Central memory CD8-positive, alpha-beta T cell (primary cell): Measurements from ENCODE around the gene ARMH3.
A peak's percentile ranks its signal among the peaks of the same experiment; 100 is the strongest.

Experiments
- ATAC-seq: fragments of 150-1000 bp; cut with Tn5 transposase; replicated peaks from 2 replicates; pipeline ENCODE4 v1.10.0; 2022; ENCODE audit warnings: mild to moderate bottlenecking, moderate FRiP score, moderate number of reproducible peaks; ENCODE audit not compliant: poor library complexity, severe bottlenecking; ENCODE audit errors: extremely low read depth
- DNase-seq, 2 donors: peaks; one replicate each; pipeline ENCODE4 v3.0.0; 2021; ENCODE audit warnings: low spot score in 2 of 2
- H3K27ac Mint-ChIP-seq: one replicate; pipeline ENCODE4 v1.8.0; 2022; ENCODE audit warnings: low read depth, mild to moderate bottlenecking, moderate library complexity, mixed read lengths
- H3K27me3 Mint-ChIP-seq: one replicate; pipeline ENCODE4 v1.8.0; 2022; ENCODE audit warnings: mixed read lengths
- H3K36me3 Mint-ChIP-seq: one replicate; pipeline ENCODE4 v1.8.0; 2022; ENCODE audit warnings: mild to moderate bottlenecking, moderate library complexity, mixed read lengths; ENCODE audit not compliant: insufficient read depth
- H3K4me1 Mint-ChIP-seq: one replicate; pipeline ENCODE4 v1.8.0; 2022; ENCODE audit warnings: mixed read lengths
- H3K4me3 Mint-ChIP-seq: one replicate; pipeline ENCODE4 v1.8.0; 2022; ENCODE audit warnings: mild to moderate bottlenecking, moderate library complexity, mixed read lengths
- H3K9me3 Mint-ChIP-seq: one replicate; pipeline ENCODE4 v1.8.0; 2022; ENCODE audit warnings: mixed read lengths

The ARMH3 gene

DNA sequence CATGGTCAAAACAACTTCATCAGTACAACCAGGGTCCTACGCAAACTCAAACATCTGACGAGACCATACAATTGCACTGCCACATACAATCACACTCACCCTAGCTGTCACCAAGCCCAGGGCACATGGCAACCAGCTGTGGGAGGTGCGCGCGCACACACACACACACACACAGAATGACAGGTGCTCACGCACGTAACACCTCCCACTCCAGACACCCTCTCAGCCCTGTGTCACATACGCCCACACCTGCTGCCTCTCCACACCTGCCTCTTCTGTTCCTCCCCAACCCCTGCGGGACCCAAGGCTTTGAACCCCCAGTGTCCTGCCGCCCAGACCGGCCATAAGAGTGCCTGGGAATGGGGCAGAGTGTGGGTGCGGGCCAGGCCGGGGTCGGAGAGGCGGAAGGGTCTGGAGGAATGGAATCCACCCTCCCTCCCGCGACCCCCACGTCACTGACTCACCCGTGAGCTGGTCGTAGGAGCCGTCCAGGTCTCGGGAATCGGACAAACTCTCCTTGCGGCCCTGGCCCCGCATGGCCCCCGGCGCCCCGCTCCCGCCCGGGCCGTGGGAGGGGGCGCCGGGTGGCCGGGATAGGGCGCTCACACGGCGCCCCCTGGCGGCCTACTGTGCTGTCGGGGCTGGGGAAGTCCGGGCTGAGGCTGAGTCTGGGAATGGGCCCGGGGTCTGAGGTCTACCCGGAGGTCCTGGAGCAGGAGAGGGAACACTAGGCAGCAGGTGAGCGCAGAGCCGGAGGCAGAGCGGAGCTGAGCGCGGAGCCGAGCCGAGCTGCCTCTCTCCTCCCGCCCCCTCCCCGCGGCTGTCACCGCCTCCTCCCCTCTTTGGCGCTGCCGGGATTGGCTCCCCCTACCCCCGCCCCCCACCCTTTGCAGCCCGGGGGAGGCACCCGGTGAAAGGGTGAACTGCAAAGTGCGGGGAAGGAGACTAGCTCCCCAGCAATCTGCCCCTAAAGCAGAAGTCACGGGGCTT lies 212.6 kb downstream of the ARMH3 start, which contains the start of gene KCNIP2:
TSS of gene KCNIP2 (minus strand) at position 769 of the 990 bp plus-strand sequence. CDS start at position 537, 232 bp downstream.
- H3K4me1 Mint-ChIP-seq = peaks cover 46% of the 10 kb centered on the region
- no peaks in the 10 kb centered on the region for H3K9me3 Mint-ChIP-seq
- ATAC-seq (peak; percentile 63), DNase-seq (peak; percentile 35 to 38)
- H3K27me3 Mint-ChIP-seq = no peaks in the 10 kb centered on the region
- peaks cover 12% of the 10 kb centered on the region for H3K36me3 Mint-ChIP-seq
- H3K4me3 Mint-ChIP-seq = peak within 1 kb of the TSS; percentile 62
- peak within 1 kb of the TSS; percentile 11 for H3K27ac Mint-ChIP-seq

GRCh38 chr10:101841826-101842225 lies 214.1 kb downstream of the ARMH3 start:
- Mint-ChIP-seq H3K4me1 (peaks cover 46% of the 10 kb centered on the region), H3K9me3 (no peaks in the 10 kb centered on the region), H3K27me3 (no peaks in the 10 kb centered on the region), H3K27ac (no peak overlapping the region), H3K4me3 (no peak overlapping the region), H3K36me3 (peaks cover 5% of the 10 kb centered on the region)
- DNase-seq = no peak
- ATAC-seq = no peak

DNA sequence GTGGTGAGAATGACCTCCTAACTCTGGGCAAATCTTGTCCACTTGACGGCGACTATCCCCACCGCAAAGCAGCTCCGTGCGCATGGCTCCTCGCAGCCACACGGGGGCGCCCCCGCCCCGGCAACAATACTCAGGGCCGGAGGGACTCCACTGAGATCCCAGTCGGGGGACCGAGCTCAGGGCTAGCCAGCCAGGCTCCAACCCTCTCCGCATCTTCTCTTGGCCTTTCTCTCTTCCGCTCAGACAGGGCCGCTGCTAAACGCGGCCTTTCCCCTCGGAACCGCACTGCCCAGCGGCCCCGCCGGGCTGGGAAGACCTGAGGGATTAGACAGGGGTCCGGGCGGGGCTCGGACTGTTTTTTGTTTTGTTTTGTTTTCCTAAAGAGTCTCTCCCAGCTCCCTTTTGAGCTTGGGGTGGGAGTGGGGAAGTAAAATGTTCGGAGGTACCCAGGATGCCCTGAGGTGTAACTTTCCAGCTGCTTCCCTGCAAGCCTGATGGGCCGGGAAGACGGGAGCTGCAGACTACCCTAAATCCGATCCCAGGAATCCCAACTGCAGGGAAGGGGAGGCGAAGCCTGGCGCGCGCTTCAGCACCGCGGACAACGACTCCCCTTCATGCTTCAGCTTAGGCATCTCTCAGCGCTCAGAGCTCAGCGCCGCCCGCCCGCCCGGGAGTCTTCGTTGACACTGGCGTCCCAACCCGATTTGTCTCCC lies 215.1 kb downstream of the ARMH3 start:
- ATAC-seq = peak; percentile 50
- H3K27me3 Mint-ChIP-seq = no peaks in the 10 kb centered on the region
- DNase-seq = peak; percentile 52 to 66
- H3K27ac Mint-ChIP-seq = peak overlapping the region; percentile 73
- peaks cover 5% of the 10 kb centered on the region for H3K36me3 Mint-ChIP-seq
- H3K9me3 Mint-ChIP-seq = no peaks in the 10 kb centered on the region
- peaks cover 48% of the 10 kb centered on the region for H3K4me1 Mint-ChIP-seq
- H3K4me3 Mint-ChIP-seq = peak overlapping the region; percentile 87

- no peaks in the 10 kb centered on the region for H3K27me3 Mint-ChIP-seq
- peaks cover 5% of the 10 kb centered on the region for H3K36me3 Mint-ChIP-seq
- ATAC-seq = peak; percentile 14
Observed at GRCh38 chr10:101840102-101840684, 215.8 kb downstream of the ARMH3 start.

DNA sequence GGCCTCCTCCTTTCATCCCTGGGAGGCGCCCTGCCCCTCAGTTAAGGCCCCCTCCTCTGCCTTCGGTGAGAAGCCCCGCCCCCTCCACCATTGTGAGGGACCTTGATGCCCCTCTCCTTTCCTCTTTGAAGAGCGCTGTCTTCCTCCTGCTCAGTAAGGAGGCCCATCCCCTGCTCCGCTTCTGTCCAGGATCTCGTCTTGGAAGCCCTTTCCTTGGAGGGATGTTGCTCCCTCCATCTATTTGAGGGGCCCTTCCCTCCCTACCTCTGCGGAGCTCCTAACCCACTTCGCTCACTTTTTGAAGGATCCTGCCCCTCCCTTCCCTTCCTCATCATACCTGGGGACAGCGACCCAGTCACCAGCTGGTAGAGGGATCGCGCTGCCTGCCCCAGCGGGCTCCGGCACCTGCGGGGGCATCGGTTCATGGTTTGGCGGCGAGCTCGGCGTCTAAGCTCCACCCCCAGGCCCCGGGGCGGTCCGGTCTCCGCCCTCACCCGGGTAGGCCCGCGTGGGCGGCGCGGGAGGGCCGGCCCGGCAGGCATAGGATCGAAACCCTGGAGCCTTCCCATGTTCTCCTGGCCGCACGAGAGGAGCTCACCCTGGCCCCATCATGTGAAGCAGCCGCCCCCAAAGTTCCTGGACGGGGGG lies 216.4 kb downstream of the ARMH3 start:
- H3K4me3 Mint-ChIP-seq = peak overlapping the region; percentile 87
- peaks cover 59% of the 10 kb centered on the region for H3K4me1 Mint-ChIP-seq
- no peaks in the 10 kb centered on the region for H3K27me3 Mint-ChIP-seq
- no peaks in the 10 kb centered on the region for H3K9me3 Mint-ChIP-seq
- ATAC-seq = peak; percentile 41
- H3K36me3 Mint-ChIP-seq = peaks cover 6% of the 10 kb centered on the region
- DNase-seq = peak; percentile 34 to 49
- no peak overlapping the region for H3K27ac Mint-ChIP-seq

More at GRCh38 chr10:101840102-101840684, 215.8 kb downstream of the ARMH3 start:
- Mint-ChIP-seq H3K27ac (peak overlapping the region; percentile 73), H3K4me1 (peaks cover 52% of the 10 kb centered on the region), H3K4me3 (peak overlapping the region; percentile 87), H3K9me3 (no peaks in the 10 kb centered on the region)
- no peak for DNase-seq

- ATAC-seq = no peak
- Mint-ChIP-seq H3K27ac (no peak overlapping the region), H3K27me3 (no peaks in the 10 kb centered on the region), H3K4me3 (peak overlapping the region; percentile 87), H3K9me3 (no peaks in the 10 kb centered on the region), H3K36me3 (peaks cover 6% of the 10 kb centered on the region), H3K4me1 (peaks cover 57% of the 10 kb centered on the region)
- DNase-seq = no peak
Observed at GRCh38 chr10:101839002-101839401, 217.0 kb downstream of the ARMH3 start.

DNA sequence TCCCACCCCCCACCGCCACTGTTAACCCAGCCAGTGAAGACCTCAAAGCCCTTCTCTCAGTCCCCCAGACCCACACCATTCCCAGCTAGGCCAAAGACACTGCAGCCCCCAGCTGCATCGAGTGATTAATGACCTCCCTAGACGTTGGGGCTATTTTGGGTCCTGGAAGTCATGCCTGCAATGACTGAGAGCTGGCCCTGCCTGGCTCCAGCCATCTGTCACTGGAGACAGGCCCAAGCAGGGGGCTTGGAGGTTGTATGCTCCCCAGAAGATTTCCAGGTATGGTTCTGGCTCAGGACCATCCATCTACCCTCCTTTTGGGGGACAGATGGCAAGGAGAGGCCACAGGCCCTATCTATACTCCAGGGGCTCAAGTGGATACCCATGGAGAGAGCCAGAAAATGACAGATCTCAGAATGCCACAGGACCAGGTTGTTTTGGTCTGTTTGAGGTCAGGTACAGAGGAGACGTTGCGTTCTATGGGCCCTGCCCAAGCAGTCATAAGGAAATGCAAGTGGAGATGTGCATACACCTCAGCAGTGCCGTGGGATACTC lies 217.5 kb downstream of the ARMH3 start:
- H3K4me1 Mint-ChIP-seq = peaks cover 61% of the 10 kb centered on the region
- H3K9me3 Mint-ChIP-seq = no peaks in the 10 kb centered on the region
- H3K36me3 Mint-ChIP-seq = peaks cover 5% of the 10 kb centered on the region
- no peaks in the 10 kb centered on the region for H3K27me3 Mint-ChIP-seq
- no peak for ATAC-seq
- H3K27ac Mint-ChIP-seq = no peak overlapping the region
- no peak for DNase-seq
- peak overlapping the region; percentile 87 for H3K4me3 Mint-ChIP-seq

- Mint-ChIP-seq H3K27ac (no peak overlapping the region), H3K4me1 (peaks cover 63% of the 10 kb centered on the region), H3K4me3 (no peak overlapping the region), H3K9me3 (no peaks in the 10 kb centered on the region), H3K36me3 (peaks cover 1% of the 10 kb centered on the region), H3K27me3 (no peaks in the 10 kb centered on the region)
- no peak for DNase-seq
- no peak for ATAC-seq
Observed at GRCh38 chr10:101837748-101838147, 218.2 kb downstream of the ARMH3 start.

DNA sequence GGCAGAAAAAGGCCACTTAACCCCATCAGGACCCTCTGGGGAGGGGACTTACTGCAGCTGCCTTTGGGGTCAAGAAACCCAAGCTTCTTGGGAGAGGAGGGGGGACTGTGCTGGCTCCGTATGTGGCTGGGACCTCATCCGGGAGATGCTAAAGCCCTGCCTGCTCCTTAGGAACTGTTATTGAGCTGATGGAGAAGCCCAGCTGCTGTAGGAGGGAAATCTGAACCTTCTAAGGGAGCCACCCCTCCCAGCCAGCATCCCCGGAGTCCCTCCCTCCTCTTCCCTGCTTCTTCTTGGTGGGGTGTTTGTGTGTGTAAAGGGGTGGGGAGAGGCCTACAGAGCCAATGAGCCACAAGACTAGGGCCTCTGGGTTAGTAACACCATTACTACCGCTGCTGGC lies 220.6 kb downstream of the ARMH3 start:
- peaks cover 63% of the 10 kb centered on the region for H3K4me1 Mint-ChIP-seq
- H3K9me3 Mint-ChIP-seq = no peaks in the 10 kb centered on the region
- no peaks in the 10 kb centered on the region for H3K27me3 Mint-ChIP-seq
- no peak overlapping the region for H3K27ac Mint-ChIP-seq
- peaks cover 10% of the 10 kb centered on the region for H3K36me3 Mint-ChIP-seq
- ATAC-seq (no peak), DNase-seq (no peak)
- H3K4me3 Mint-ChIP-seq = no peak overlapping the region

DNA sequence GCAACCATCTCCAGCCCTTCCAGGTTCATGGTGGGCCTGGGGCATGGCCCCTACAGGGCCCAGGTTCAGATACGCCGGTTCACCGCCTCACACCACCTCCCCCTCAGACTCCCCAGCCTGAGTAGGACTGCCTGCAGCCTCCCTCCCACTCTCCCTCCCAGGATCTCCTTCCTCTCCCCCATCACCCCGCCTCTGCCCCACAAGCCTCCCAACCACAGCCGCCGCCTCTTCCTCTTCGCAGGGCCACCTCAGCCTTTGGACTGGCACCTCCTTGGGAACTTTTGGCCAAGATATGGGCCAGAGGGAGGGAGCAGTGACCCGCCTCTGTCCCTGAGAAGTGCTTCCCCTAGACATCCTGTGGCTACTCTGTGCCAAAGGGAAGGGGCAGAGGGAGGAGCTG lies 221.6 kb downstream of the ARMH3 start:
- Mint-ChIP-seq H3K4me3 (peak overlapping the region; percentile 0), H3K36me3 (peaks cover 13% of the 10 kb centered on the region), H3K4me1 (peaks cover 63% of the 10 kb centered on the region), H3K27ac (peak overlapping the region; percentile 64), H3K27me3 (no peaks in the 10 kb centered on the region), H3K9me3 (no peaks in the 10 kb centered on the region)
- ATAC-seq (no peak), DNase-seq (no peak)

DNA sequence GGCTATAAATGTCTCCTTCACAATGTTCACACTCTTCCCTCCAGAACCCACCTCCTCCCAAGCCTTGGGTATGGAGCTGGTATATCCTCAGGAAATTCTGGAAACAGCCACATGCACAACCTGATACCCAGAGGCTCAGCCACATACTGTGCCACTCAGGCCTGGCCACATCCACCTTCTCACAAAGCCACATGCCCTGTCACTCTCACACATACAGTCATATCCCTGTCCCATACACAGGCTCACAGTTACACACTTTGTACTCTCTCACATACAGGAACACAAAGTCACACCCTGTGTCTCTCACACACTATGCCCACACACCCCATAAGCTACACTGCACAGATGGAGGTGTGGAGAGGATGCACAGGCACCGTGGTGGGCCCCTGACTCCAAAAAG lies 222.5 kb downstream of the ARMH3 start:
- no peak for ATAC-seq

DNA sequence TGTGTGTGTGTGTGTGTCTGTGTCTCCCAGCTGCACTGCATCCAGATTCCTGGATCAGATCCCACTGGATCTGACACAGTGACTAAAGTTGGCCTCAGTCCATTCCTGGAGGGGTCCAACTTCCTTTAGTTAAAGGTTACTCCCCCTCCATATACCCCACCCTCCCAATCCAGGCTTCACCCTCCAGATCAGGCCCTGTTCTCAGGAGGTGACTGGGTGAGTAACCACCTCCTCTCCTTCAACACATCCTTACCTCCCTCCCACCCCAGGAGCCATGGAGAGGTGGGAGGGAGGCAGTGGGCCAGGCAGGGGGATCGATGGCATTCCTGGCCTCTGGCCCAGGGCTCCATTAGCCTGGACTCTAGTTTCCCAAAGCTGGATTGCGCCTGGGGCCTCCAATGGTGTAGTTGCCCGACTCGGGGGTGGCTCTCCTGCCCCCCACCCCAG lies 223.6 kb downstream of the ARMH3 start:
- Mint-ChIP-seq H3K27ac (no peak overlapping the region), H3K27me3 (no peaks in the 10 kb centered on the region), H3K36me3 (peaks cover 13% of the 10 kb centered on the region), H3K4me1 (peaks cover 56% of the 10 kb centered on the region), H3K9me3 (no peaks in the 10 kb centered on the region), H3K4me3 (no peak overlapping the region)
- ATAC-seq = no peak
- DNase-seq = no peak

More for the DNA sequence above, 222.5 kb downstream of the ARMH3 start:
- H3K4me3 Mint-ChIP-seq = no peak overlapping the region
- H3K4me1 Mint-ChIP-seq = peaks cover 56% of the 10 kb centered on the region
- DNase-seq = no peak
- H3K27me3 Mint-ChIP-seq = no peaks in the 10 kb centered on the region
- H3K9me3 Mint-ChIP-seq = no peaks in the 10 kb centered on the region
- peak overlapping the region; percentile 64 for H3K27ac Mint-ChIP-seq
- peaks cover 13% of the 10 kb centered on the region for H3K36me3 Mint-ChIP-seq
